Neuronal stem cell (in vitro differentiated cells): ENCODE results near the gene GPATCH4.

ENCODE experiments used
- DNase-seq: peaks from one replicate; pipeline ENCODE4 v3.0.0-alpha.2; 2013; ENCODE audit warnings: low spot score
- H2AFZ ChIP-seq: one replicate; pipeline ENCODE4 v1.6.1; 2013; ENCODE audit warnings: mild to moderate bottlenecking, low read length, inconsistent platforms
- H2AK5ac ChIP-seq: 2 replicates; pipeline ENCODE4 v1.6.1; 2013; ENCODE audit warnings: low read depth, mild to moderate bottlenecking, inconsistent platforms, low read length, moderate library complexity, mixed read lengths
- H2BK120ac ChIP-seq: 2 replicates; pipeline ENCODE4 v1.6.1; 2013; ENCODE audit warnings: low read depth, mild to moderate bottlenecking, inconsistent platforms, low read length, moderate library complexity, mixed read lengths
- H2BK12ac ChIP-seq: one replicate; pipeline ENCODE4 v1.6.1; 2013; ENCODE audit warnings: low read length, inconsistent platforms
- H2BK15ac ChIP-seq: 2 replicates; pipeline ENCODE4 v1.6.1; 2013; ENCODE audit warnings: mild to moderate bottlenecking, low read length, inconsistent platforms, mixed read lengths
- H2BK5ac ChIP-seq: one replicate; pipeline ENCODE4 v1.6.1; 2013; ENCODE audit warnings: inconsistent platforms, mild to moderate bottlenecking, low read length, moderate library complexity
- H3K14ac ChIP-seq: one replicate; pipeline ENCODE4 v1.6.1; 2013; ENCODE audit warnings: low read length, inconsistent platforms
- H3K18ac ChIP-seq: 2 replicates; pipeline ENCODE4 v1.6.1; 2013; ENCODE audit warnings: low read length, inconsistent platforms
- H3K23ac ChIP-seq: 2 replicates; pipeline ENCODE4 v1.6.1; 2013; ENCODE audit warnings: low read depth, mild to moderate bottlenecking, mixed read lengths, low read length, inconsistent platforms; ENCODE audit not compliant: poor library complexity
- H3K27ac ChIP-seq: replicated peaks from 3 replicates; pipeline ENCODE4 v1.5.1; 2013; ENCODE audit warnings: low read length, inconsistent platforms
- H3K27me3 ChIP-seq, 3 experiments: 2 replicates each; pipeline ENCODE4 v1.6.1; 2013; ENCODE audit warnings: low read length in 3 of 3, mild to moderate bottlenecking in 2 of 3, inconsistent platforms in 1 of 3, low read depth in 1 of 3, mixed read lengths in 1 of 3, moderate library complexity in 1 of 3; ENCODE audit not compliant: control insufficient read depth in 3 of 3, insufficient read depth in 3 of 3
- H3K36me3 ChIP-seq, 2 donors: replicated peaks in 1 of 2; 2 replicates each; pipeline ENCODE4 v1.6.1; 2013; ENCODE audit warnings: low read length in 2 of 2; ENCODE audit not compliant: control insufficient read depth in 2 of 2, insufficient read depth in 2 of 2
- H3K4ac ChIP-seq: 2 replicates; pipeline ENCODE4 v1.6.1; 2013; ENCODE audit warnings: inconsistent platforms, mild to moderate bottlenecking, low read length, moderate library complexity
- H3K4me1 ChIP-seq, 2 donors: 1 replicate in 1 of 2; 2 replicates in 1 of 2; pipeline ENCODE4 v1.6.1; 2013; ENCODE audit warnings: low read length in 2 of 2, low read depth in 1 of 2; ENCODE audit not compliant: control insufficient read depth in 2 of 2, insufficient read depth in 1 of 2
- H3K4me2 ChIP-seq: one replicate; pipeline ENCODE4 v1.6.1; 2013; ENCODE audit warnings: mild to moderate bottlenecking, low read length, inconsistent platforms; ENCODE audit not compliant: insufficient read depth, poor library complexity, severe bottlenecking
- H3K4me3 ChIP-seq, 2 donors: 2 replicates each; pipeline ENCODE4 v1.5.1; 2013; ENCODE audit warnings: low read length in 2 of 2, mild to moderate bottlenecking in 2 of 2, inconsistent platforms in 1 of 2, moderate library complexity in 1 of 2
- H3K79me1 ChIP-seq: one replicate; pipeline ENCODE4 v1.6.1; 2013; ENCODE audit warnings: low read depth, mild to moderate bottlenecking, inconsistent platforms, low read length, moderate library complexity
- H3K9ac ChIP-seq: one replicate; pipeline ENCODE4 v1.6.1; 2013; ENCODE audit warnings: mild to moderate bottlenecking, low read depth, low read length, inconsistent platforms; ENCODE audit not compliant: poor library complexity
- H3K9me3 ChIP-seq, 2 donors: replicated peaks in 1 of 2; 2 replicates each; pipeline versions ENCODE3 to v1.6.1; 2013; ENCODE audit warnings: low read length in 2 of 2, mild to moderate bottlenecking in 2 of 2, inconsistent platforms in 1 of 2, low read depth in 1 of 2, mixed read lengths in 1 of 2, moderate library complexity in 1 of 2; ENCODE audit not compliant: control insufficient read depth in 2 of 2, insufficient read depth in 1 of 2
- H4K8ac ChIP-seq: one replicate; pipeline ENCODE4 v1.6.1; 2013; ENCODE audit warnings: low read depth, mild to moderate bottlenecking, inconsistent platforms, low read length, moderate library complexity
- H4K91ac ChIP-seq: one replicate; pipeline ENCODE4 v1.6.1; 2013; ENCODE audit warnings: low read length, low read depth, mild to moderate bottlenecking, inconsistent platforms; ENCODE audit not compliant: poor library complexity
- WGBS, 2 donors: extraction: QIAGEN DNeasy Blood & Tissue Kit; methylation state at CpG; one replicate each; pipeline ENCODE4 v1.1.7; 2013; ENCODE audit warnings: missing lambda C conversion rate in 2 of 2, mixed read lengths in 1 of 2; ENCODE audit not compliant: insufficient read length in 2 of 2, insufficient replicate concordance in 1 of 2; ENCODE audit errors: extremely low coverage in 2 of 2; 5-methylcytosine and 5-hydroxymethylcytosine counted together

The GPATCH4 gene

GRCh38 chr1:156602557-156602993, 1.3 kb upstream of the GPATCH4 start:
- H2BK15ac ChIP-seq = no peak overlapping the region
- no peak overlapping the region for H2BK5ac ChIP-seq
- no peak for DNase-seq
- WGBS, 2 donors = no CpG with 5 or more reads among the region's 10 CpGs
- no peak overlapping the region for H2AK5ac ChIP-seq
- H3K27ac ChIP-seq = no peak overlapping the region
- peak overlapping the region; percentile 79 for H3K18ac ChIP-seq
- H3K4me1 ChIP-seq = peaks cover 2 to 5% of the 10 kb centered on the region in 2 donors
- peaks cover 11 to 22% of the 10 kb centered on the region in 2 donors for H3K36me3 ChIP-seq
- H3K23ac ChIP-seq = no peak overlapping the region
- H2AFZ ChIP-seq = peak overlapping the region; percentile 36
- H3K4me3 ChIP-seq = no peak overlapping the region
- H2BK12ac ChIP-seq = no peak overlapping the region
- no peaks in the 10 kb centered on the region for H3K9me3 ChIP-seq
- no peaks in the 10 kb centered on the region for H3K27me3 ChIP-seq
- H4K8ac ChIP-seq = no peak overlapping the region
- H3K4ac ChIP-seq = no peak overlapping the region
- no peak overlapping the region for H3K14ac ChIP-seq
- peaks cover 4% of the 10 kb centered on the region for H3K79me1 ChIP-seq
- H4K91ac ChIP-seq = no peak overlapping the region
- H2BK120ac ChIP-seq = no peak overlapping the region
- H3K4me2 ChIP-seq = no peak overlapping the region
- H3K9ac ChIP-seq = no peak overlapping the region

- peak overlapping the region; percentile 82 for H3K27ac ChIP-seq
- DNase-seq = no peak
- H3K18ac ChIP-seq = no peak overlapping the region
- peaks cover 2 to 5% of the 10 kb centered on the region in 2 donors for H3K4me1 ChIP-seq
- no peaks in the 10 kb centered on the region for H3K27me3 ChIP-seq
- no peaks in the 10 kb centered on the region for H3K9me3 ChIP-seq
- no peak overlapping the region for H4K91ac ChIP-seq
- H2AK5ac ChIP-seq = no peak overlapping the region
- no peak overlapping the region for H3K23ac ChIP-seq
- H3K9ac ChIP-seq = no peak overlapping the region
- no peak overlapping the region for H3K14ac ChIP-seq
- H2BK15ac ChIP-seq = no peak overlapping the region
- H2BK120ac ChIP-seq = no peak overlapping the region
- no CpG with 5 or more reads among the region's 12 CpGs for WGBS, 2 donors
- peak overlapping the region; percentile 93 for H2AFZ ChIP-seq
- H3K79me1 ChIP-seq = peaks cover 4% of the 10 kb centered on the region
- peak overlapping the region; percentile 30 for H2BK5ac ChIP-seq
- peaks cover 15 to 29% of the 10 kb centered on the region in 2 donors for H3K36me3 ChIP-seq
- no peak overlapping the region for H2BK12ac ChIP-seq
- H3K4ac ChIP-seq = no peak overlapping the region
- H4K8ac ChIP-seq = no peak overlapping the region
- H3K4me2 ChIP-seq = peak overlapping the region; percentile 54
- H3K4me3 ChIP-seq = peak overlapping the region; percentile 74 to 86
Measured at GRCh38 chr1:156601892-156602291, 613 bp upstream of the GPATCH4 start.

GRCh38 chr1:156600733-156601121, 552 bp downstream of the GPATCH4 start:
- Histone ChIP-seq H2AK5ac (no peak overlapping the region), H2BK5ac (no peak overlapping the region), H3K27ac (no peak overlapping the region), H3K18ac (no peak overlapping the region), H3K14ac (no peak overlapping the region), H3K23ac (no peak overlapping the region), H4K8ac (no peak overlapping the region), H3K4me3 (peak overlapping the region; percentile 74 to 86), H2AFZ (peak overlapping the region; percentile 93), H3K36me3 (peaks cover 25 to 40% of the 10 kb centered on the region in 2 donors), H2BK12ac (no peak overlapping the region), H4K91ac (no peak overlapping the region), H3K9me3 (no peaks in the 10 kb centered on the region), H3K4ac (no peak overlapping the region), H3K4me2 (peak overlapping the region; percentile 72), H2BK120ac (no peak overlapping the region), H2BK15ac (no peak overlapping the region), H3K4me1 (peaks cover 2 to 5% of the 10 kb centered on the region in 2 donors), H3K27me3 (no peaks in the 10 kb centered on the region), H3K79me1 (peaks cover 4% of the 10 kb centered on the region), H3K9ac (no peak overlapping the region)
- DNase-seq = no peak
- no CpG with 5 or more reads among the region's 13 CpGs for WGBS, 2 donors

- Histone ChIP-seq H3K4me3 (peak overlapping the region in 1 of 2 donors; percentile 17), H3K23ac (no peak overlapping the region), H3K18ac (no peak overlapping the region), H3K27me3 (no peaks in the 10 kb centered on the region), H3K27ac (no peak overlapping the region), H3K9ac (no peak overlapping the region), H2BK15ac (no peak overlapping the region), H4K91ac (no peak overlapping the region), H2BK120ac (no peak overlapping the region), H3K14ac (no peak overlapping the region), H3K9me3 (no peaks in the 10 kb centered on the region), H2AK5ac (no peak overlapping the region), H3K4ac (no peak overlapping the region), H4K8ac (no peak overlapping the region), H2BK5ac (no peak overlapping the region), H3K79me1 (peaks cover 4% of the 10 kb centered on the region), H3K36me3 (peaks cover 30 to 50% of the 10 kb centered on the region in 2 donors), H3K4me1 (peaks cover 4 to 5% of the 10 kb centered on the region in 2 donors), H3K4me2 (no peak overlapping the region), H2AFZ (no peak overlapping the region), H2BK12ac (no peak overlapping the region)
- no CpG with 5 or more reads among the region's 3 CpGs for WGBS, 2 donors
- no peak for DNase-seq
Measured at GRCh38 chr1:156599811-156600210, 1.5 kb downstream of the GPATCH4 start.
